T-cell (primary cell): Measurements from ENCODE around the gene KRTAP4-6. TPM values are rescaled to one million over a fixed set of nuclear protein-coding genes. Genes with fewer than 3 reads are reported as not detected.
"Not testable (repeated sequence)": the region's sequence is repeated elsewhere in the genome, so short reads cannot be mapped to it uniquely, and the experiment has no call there.

Experiments used
- ATAC-seq, 4 experiments: fragments of 200-7000 bp in 3 of 4; fragments of 150-1000 bp in 1 of 4; cut with Tn5 transposase; replicated peaks in 1 of 4; 1 replicate in 3 of 4; 2 replicates in 1 of 4; pipeline ENCODE4 v1.10.0; 2021; ENCODE audit warnings: moderate library complexity in 3 of 4, mild to moderate bottlenecking in 2 of 4, moderate number of reproducible peaks in 1 of 4
- CTCF ChIA-PET, 2 donors: fragments of 300-600 bp; sonication (Branson Sonifier 250); formaldehyde crosslinking; loops; one replicate each; lab custom pipeline; 2022; ENCODE audit warnings: antibody characterized with exemption in 2 of 2; lab: Charles Lee
- POLR2A ChIA-PET, 2 donors: fragments of 300-600 bp; sonication (Branson Sonifier 250); formaldehyde crosslinking; loops; one replicate each; lab custom pipeline; 2022; ENCODE audit warnings: antibody characterized with exemption in 2 of 2; lab: Charles Lee
- DNase-seq, 35 experiments: peaks; one replicate each; pipeline versions ENCODE4 v3.0.0 to v3.0.0-alpha.2; 2013 to 2023
- H3K27ac ChIP-seq: one replicate; pipeline ENCODE4 v1.5.1; 2013; ENCODE audit warnings: low read length
- H3K27me3 ChIP-seq, 2 experiments: replicated peaks in 1 of 2; 1 replicate in 1 of 2; 2 replicates in 1 of 2; pipeline versions ENCODE4 v1.6.1 to v1.7.0; 2013; ENCODE audit warnings: low read length in 1 of 2, mixed read lengths in 1 of 2; ENCODE audit not compliant: control insufficient read depth in 2 of 2, insufficient read depth in 2 of 2; ENCODE audit errors: extremely low read depth in 1 of 2
- H3K36me3 ChIP-seq, 2 donors: 1 replicate in 1 of 2; 2 replicates in 1 of 2; pipeline versions ENCODE4 v1.6.1 to v1.7.0; 2013; ENCODE audit warnings: low read length in 1 of 2; ENCODE audit not compliant: control insufficient read depth in 2 of 2, insufficient read depth in 1 of 2; ENCODE audit errors: extremely low read depth in 1 of 2
- H3K4me1 ChIP-seq, 2 experiments: 1 replicate in 1 of 2; 2 replicates in 1 of 2; pipeline versions ENCODE4 v1.6.1 to v1.7.0; 2013; ENCODE audit warnings: low read length in 2 of 2, mixed read lengths in 1 of 2; ENCODE audit not compliant: insufficient read depth in 2 of 2, control insufficient read depth in 1 of 2; ENCODE audit errors: extremely low read depth in 1 of 2
- H3K4me3 ChIP-seq, 2 donors: 1 replicate in 1 of 2; 2 replicates in 1 of 2; pipeline versions ENCODE4 v1.5.1 to v1.7.0; 2013; ENCODE audit warnings: mild to moderate bottlenecking in 2 of 2, low read length in 1 of 2, moderate library complexity in 1 of 2; ENCODE audit not compliant: control insufficient read depth in 1 of 2; ENCODE audit errors: extremely low read depth in 1 of 2
- H3K9me3 ChIP-seq: 2 replicates; pipeline ENCODE4 v1.7.0; 2013
- H3K27ac Mint-ChIP-seq, 2 donors: one replicate each; pipeline ENCODE4 v1.8.0; 2020 to 2021; ENCODE audit warnings: mild to moderate bottlenecking in 2 of 2, mixed read lengths in 2 of 2
- H3K27me3 Mint-ChIP-seq, 2 donors: one replicate each; pipeline ENCODE4 v1.8.0; 2021 to 2022; ENCODE audit warnings: mixed read lengths in 2 of 2
- H3K36me3 Mint-ChIP-seq: one replicate; pipeline ENCODE4 v1.8.0; 2021; ENCODE audit warnings: mixed read lengths
- H3K4me1 Mint-ChIP-seq, 3 donors: one replicate each; pipeline ENCODE4 v1.8.0; 2020 to 2022; ENCODE audit warnings: mixed read lengths in 3 of 3, mild to moderate bottlenecking in 1 of 3
- H3K4me3 Mint-ChIP-seq, 3 donors: one replicate each; pipeline ENCODE4 v1.8.0; 2020 to 2022; ENCODE audit warnings: mild to moderate bottlenecking in 3 of 3, mixed read lengths in 3 of 3, moderate library complexity in 3 of 3
- H3K9me3 Mint-ChIP-seq, 3 donors: one replicate each; pipeline ENCODE4 v1.8.0; 2020 to 2022; ENCODE audit warnings: mixed read lengths in 3 of 3
- WGBS: methylation state at CpG from one replicate; pipeline ENCODE4 v1.1.5; 2013; ENCODE audit warnings: missing lambda C conversion rate; ENCODE audit not compliant: insufficient coverage; 5-methylcytosine and 5-hydroxymethylcytosine counted together
- total RNA-seq, 35 experiments: library from RNA in 6 of 35; stranded (reverse) in 6 of 35; fragments of 120-200 nt in 1 of 35; gene quantifications; one replicate each; pipeline versions ENCODE4 v1.2.1 to v1.2.4 and lab custom pipeline; 2013 to 2026

KRTAP4-6 gene
- total RNA-seq, 5 donors from 2014 or later (not counting 1 experiment from before 2014, with no cell fraction given): not detected

- no peak within 1 kb of the TSS for H3K27ac ChIP-seq
- H3K27me3 Mint-ChIP-seq: peaks cover 11 to 12% of the 10 kb centered on the region in 2 donors
- ATAC-seq (no peak), DNase-seq (no peak)
- peaks cover 0 to 9% of the 10 kb centered on the region in 2 experiments for H3K27me3 ChIP-seq
- H3K4me3 ChIP-seq: no peak within 1 kb of the TSS
- peaks cover 7 to 11% (median 10%) of the 10 kb centered on the region in 3 donors for H3K4me1 Mint-ChIP-seq
- WGBS: 71% methylated on average over 8 of the region's 10 CpGs
- no peaks in the 10 kb centered on the region for H3K36me3 ChIP-seq
- H3K9me3 Mint-ChIP-seq: no peaks in the 10 kb centered on the region
- no peaks in the 10 kb centered on the region for H3K4me1 ChIP-seq
- ChIA-PET CTCF (no interaction called here), POLR2A (no interaction called here)
- no peak within 1 kb of the TSS for H3K27ac Mint-ChIP-seq
- no peaks in the 10 kb centered on the region for H3K9me3 ChIP-seq
- no peak within 1 kb of the TSS for H3K4me3 Mint-ChIP-seq
- H3K36me3 Mint-ChIP-seq: no peaks in the 10 kb centered on the region
Observed at GRCh38 chr17:41101586-41102259, 38.6 kb downstream of the KRTAP4-6 start, which contains the start of gene KRTAP4-16. KRTAP4-16 (minus strand) TSS chr17:41102209; CDS start chr17:41102209, 0 bp downstream.

- H3K36me3 ChIP-seq, H3K27ac ChIP-seq, H3K27ac Mint-ChIP-seq, H3K4me3 Mint-ChIP-seq, H3K27me3 ChIP-seq, DNase-seq, H3K36me3 Mint-ChIP-seq, H3K4me1 ChIP-seq, POLR2A ChIA-PET, H3K9me3 ChIP-seq, H3K27me3 Mint-ChIP-seq, CTCF ChIA-PET, H3K9me3 Mint-ChIP-seq, H3K4me3 ChIP-seq: not testable (repeated sequence)
- peaks cover 7 to 11% (median 10%) of the 10 kb centered on the region in 3 donors for H3K4me1 Mint-ChIP-seq
- WGBS: no CpG with 5 or more reads among the region's 7 CpGs
- peak in 3 of 4 experiments; percentile 42 to 66 (median 51) for ATAC-seq
Observed at GRCh38 chr17:41099682-41100480, 40.5 kb downstream of the KRTAP4-6 start.

DNA sequence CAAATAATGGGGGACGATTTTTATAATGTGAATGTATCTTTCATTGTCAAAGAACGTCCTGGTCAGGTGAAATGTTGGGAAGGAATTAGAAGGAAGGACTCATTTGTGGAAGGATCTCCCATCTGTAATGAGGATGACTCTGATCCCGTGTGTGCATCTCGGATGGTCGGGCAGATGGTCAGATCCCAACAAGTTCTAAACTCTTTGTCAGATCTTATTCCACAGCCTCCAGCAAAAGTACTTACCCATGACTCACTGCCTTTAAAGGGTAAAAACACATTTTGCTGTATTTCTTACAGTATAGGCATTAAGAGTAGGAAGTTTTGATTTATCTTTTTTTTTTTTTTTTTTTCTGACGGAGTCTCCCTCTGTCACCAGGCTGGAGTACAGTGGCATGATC is 41.9 kb downstream of the KRTAP4-6 start:
- H3K27me3 Mint-ChIP-seq: peaks cover 6 to 13% of the 10 kb centered on the region in 2 donors
- H3K36me3 Mint-ChIP-seq: no peaks in the 10 kb centered on the region
- Histone ChIP-seq H3K4me1 (no peaks in the 10 kb centered on the region), H3K36me3 (no peaks in the 10 kb centered on the region), H3K27ac (no peak overlapping the region), H3K27me3 (peaks cover 0 to 14% of the 10 kb centered on the region in 2 experiments), H3K9me3 (no peaks in the 10 kb centered on the region), H3K4me3 (no peak overlapping the region)
- WGBS: no CpG with 5 or more reads among the region's 6 CpGs
- ATAC-seq (no peak), DNase-seq (no peak)
- ChIA-PET CTCF (interaction anchor here in 1 of 2 donors (0.7 kb wide), 1 partner anchor 298 kb away, joined by 4 read pairs; no protein-coding TSS in a partner anchor), POLR2A (no interaction called here)
- no peak overlapping the region for H3K27ac Mint-ChIP-seq
- H3K4me1 Mint-ChIP-seq: peaks cover 7 to 11% (median 10%) of the 10 kb centered on the region in 3 donors
- no peak overlapping the region for H3K4me3 Mint-ChIP-seq
- no peaks in the 10 kb centered on the region for H3K9me3 Mint-ChIP-seq

DNA sequence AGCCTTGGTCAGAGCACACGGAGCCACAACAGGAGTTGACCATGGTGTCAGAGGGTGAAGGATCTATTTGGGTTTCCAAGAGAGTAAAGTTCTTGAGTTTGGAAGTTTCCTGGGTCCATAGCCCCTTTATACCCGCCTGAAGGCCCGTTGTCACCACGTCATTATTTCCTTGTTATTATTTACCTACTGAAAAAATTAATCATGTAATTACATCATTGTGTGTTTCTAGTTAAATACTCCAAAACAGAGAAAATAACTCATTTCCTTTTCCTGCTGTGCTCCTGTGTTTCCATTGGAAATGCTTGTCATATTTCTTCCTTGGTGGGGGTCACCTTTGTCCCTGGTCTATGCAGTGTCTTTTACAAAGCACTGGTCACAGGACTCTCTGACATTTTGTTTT is 42.3 kb downstream of the KRTAP4-6 start, which contains the start of gene KRTAP4-8:
KRTAP4-8 (minus strand) TSS at position 101 of the 400 bp plus-strand sequence; CDS start at position 43, 58 bp downstream.
- H3K4me1 Mint-ChIP-seq: peaks cover 7 to 11% (median 10%) of the 10 kb centered on the region in 3 donors
- POLR2A ChIA-PET: no interaction called here
- ATAC-seq (no peak), DNase-seq (no peak)
- CTCF ChIA-PET: no interaction called here
- H3K9me3 Mint-ChIP-seq: peaks cover 0 to 2% (median 1%) of the 10 kb centered on the region in 3 donors
- Histone ChIP-seq H3K9me3 (no peaks in the 10 kb centered on the region), H3K36me3 (no peaks in the 10 kb centered on the region), H3K4me1 (no peaks in the 10 kb centered on the region), H3K27me3 (peaks cover 0 to 14% of the 10 kb centered on the region in 2 experiments), H3K27ac (no peak within 1 kb of the TSS), H3K4me3 (no peak within 1 kb of the TSS)
- H3K27me3 Mint-ChIP-seq: peaks cover 6 to 13% of the 10 kb centered on the region in 2 donors
- H3K36me3 Mint-ChIP-seq: no peaks in the 10 kb centered on the region
- WGBS: no CpG with 5 or more reads among the region's 4 CpGs
- no peak within 1 kb of the TSS for H3K27ac Mint-ChIP-seq
- H3K4me3 Mint-ChIP-seq: no peak within 1 kb of the TSS

- peaks cover 7 to 11% (median 10%) of the 10 kb centered on the region in 3 donors for H3K4me1 Mint-ChIP-seq
- Histone ChIP-seq H3K27me3 (peaks cover 0 to 12% of the 10 kb centered on the region in 2 experiments), H3K27ac (no peak overlapping the region), H3K4me3 (no peak overlapping the region), H3K36me3 (no peaks in the 10 kb centered on the region), H3K4me1 (no peaks in the 10 kb centered on the region), H3K9me3 (no peaks in the 10 kb centered on the region)
- peaks cover 6 to 13% of the 10 kb centered on the region in 2 donors for H3K27me3 Mint-ChIP-seq
- peaks cover 0 to 6% (median 4%) of the 10 kb centered on the region in 3 donors for H3K9me3 Mint-ChIP-seq
- DNase-seq: no peak
- H3K36me3 Mint-ChIP-seq: no peaks in the 10 kb centered on the region
- ATAC-seq: no peak
- no peak overlapping the region for H3K4me3 Mint-ChIP-seq
- POLR2A ChIA-PET: no interaction called here
- 96% methylated on average over 3 of the region's 7 CpGs for WGBS
- H3K27ac Mint-ChIP-seq: peak overlapping the region in 1 of 2 donors; percentile 65
- CTCF ChIA-PET: no interaction called here
Observed at GRCh38 chr17:41096055-41096454, 44.3 kb downstream of the KRTAP4-6 start.
